HG03354 (cell line): ENCODE measurements around the gene CTAG1A.
"Not testable (repeated sequence)": the region's sequence is repeated elsewhere in the genome, so short reads cannot be mapped to it uniquely, and the experiment has no call there.

ENCODE experiments used
- ATAC-seq: cut with Tn5 transposase; IDR thresholded peaks from one replicate; pipeline ENCODE4 v1.9.1; 2021; ENCODE audit warnings: mild to moderate bottlenecking; ENCODE audit not compliant: unreplicated experiment, poor library complexity, severe bottlenecking

Gene CTAG1A

GRCh38 chrX:154562295-154562694, 22.6 kb upstream of the CTAG1A start:
- not testable (repeated sequence) for ATAC-seq

DNA sequence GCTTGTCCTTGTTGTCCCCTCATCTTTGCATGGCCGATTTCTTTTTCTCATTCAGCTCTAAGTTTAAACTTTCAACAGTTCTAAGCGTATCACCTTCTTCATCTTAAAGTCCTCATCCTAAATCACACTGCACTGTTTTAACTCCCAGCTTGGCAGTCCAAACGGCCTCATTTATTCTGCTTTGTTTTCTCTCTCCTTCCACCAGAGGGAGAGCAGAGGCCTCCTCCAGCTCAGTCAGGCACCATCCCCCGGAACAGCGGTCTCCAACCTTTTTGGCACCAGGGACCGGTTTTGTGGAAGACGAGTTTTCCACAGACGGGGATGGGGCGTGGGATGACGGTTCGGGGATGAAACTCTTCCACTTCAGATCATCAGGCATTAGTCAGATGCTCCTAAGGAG, 14.6 kb upstream of the CTAG1A start:
- ATAC-seq: not testable (repeated sequence)

GRCh38 chrX:154573061-154573460, 11.9 kb upstream of the CTAG1A start:
- not testable (repeated sequence) for ATAC-seq

GRCh38 chrX:154575076-154575475, 9.9 kb upstream of the CTAG1A start:
- ATAC-seq: not testable (repeated sequence)

DNA sequence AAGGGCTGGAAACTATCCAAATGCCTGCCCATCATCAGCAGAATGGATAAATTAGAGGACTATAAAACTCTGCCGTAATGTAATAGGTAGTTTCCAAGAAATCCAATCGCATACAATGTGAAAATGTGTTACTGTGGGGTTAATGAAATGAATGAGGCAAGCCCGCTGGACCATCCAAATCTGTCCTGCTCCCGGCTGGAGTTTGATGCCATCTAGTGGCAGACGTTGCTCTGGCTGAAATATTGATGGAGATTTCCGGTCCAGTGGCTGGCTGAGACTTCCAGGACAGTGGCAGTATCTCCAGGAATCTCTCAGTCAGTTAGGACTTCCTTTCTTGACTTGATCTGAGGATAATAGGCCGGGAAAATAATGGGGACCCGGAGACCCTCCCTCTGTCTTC, 1.9 kb upstream of the CTAG1A start:
- not testable (repeated sequence) for ATAC-seq

DNA sequence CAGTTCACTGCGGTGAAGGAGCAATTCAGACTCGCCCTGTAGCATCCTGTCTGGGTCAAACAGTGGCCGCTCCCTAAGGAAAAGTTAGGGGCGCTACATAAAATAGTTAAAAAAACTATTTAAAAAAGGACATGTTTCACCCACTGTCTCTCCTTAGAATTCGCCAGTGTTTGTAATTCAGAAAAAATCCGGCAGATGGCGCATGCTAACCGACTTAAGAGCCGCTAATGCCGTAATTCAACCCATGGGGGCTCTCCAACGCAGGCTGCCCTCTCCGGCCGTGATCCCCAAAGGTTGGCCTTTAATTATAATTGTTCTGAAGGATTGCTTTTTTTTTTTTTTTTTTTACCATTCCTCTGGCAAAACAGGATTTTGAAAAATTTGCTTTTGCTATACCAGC, 5.5 kb downstream of the CTAG1A start:
- ATAC-seq: not testable (repeated sequence)

- ATAC-seq: no peak
Measured at GRCh38 chrX:154592505-154592904, 7.6 kb downstream of the CTAG1A start.

- no peak for ATAC-seq
Measured at GRCh38 chrX:154593201-154593600, 8.3 kb downstream of the CTAG1A start.

GRCh38 chrX:154594491-154594890, 9.6 kb downstream of the CTAG1A start:
- no peak for ATAC-seq

DNA sequence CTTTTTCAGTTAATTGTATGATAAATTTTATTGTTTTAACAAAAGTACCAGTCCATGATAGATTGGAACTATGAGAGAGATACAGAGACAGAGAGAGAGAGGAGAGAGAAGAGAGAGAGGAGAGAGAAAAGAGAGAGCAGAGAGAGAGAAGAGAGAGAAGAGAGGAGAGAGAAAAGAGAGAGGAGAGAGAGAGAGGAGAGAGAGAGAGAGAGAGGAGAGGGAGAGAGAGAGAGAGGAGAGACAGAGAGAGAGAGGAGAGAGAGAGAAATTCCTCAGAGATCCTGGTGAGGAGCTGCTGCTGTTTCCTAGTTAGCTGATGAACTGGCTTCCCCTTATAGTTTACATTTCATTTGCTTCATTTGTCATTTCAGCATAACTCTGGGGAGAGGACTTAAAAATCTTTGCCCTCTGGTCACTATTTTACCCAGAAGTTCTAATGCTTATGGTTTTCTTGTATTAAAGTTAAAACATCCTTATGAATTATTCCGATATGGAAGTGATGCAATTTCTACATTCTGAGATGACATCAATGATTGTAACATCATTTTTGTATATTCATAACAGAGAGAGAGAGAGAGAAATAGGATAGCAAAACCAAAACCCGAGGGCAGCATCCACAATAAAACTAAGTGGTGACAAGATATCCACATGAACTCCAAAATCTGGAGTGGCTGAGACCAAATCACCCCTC, 10.8 kb downstream of the CTAG1A start:
- ATAC-seq: no peak

DNA sequence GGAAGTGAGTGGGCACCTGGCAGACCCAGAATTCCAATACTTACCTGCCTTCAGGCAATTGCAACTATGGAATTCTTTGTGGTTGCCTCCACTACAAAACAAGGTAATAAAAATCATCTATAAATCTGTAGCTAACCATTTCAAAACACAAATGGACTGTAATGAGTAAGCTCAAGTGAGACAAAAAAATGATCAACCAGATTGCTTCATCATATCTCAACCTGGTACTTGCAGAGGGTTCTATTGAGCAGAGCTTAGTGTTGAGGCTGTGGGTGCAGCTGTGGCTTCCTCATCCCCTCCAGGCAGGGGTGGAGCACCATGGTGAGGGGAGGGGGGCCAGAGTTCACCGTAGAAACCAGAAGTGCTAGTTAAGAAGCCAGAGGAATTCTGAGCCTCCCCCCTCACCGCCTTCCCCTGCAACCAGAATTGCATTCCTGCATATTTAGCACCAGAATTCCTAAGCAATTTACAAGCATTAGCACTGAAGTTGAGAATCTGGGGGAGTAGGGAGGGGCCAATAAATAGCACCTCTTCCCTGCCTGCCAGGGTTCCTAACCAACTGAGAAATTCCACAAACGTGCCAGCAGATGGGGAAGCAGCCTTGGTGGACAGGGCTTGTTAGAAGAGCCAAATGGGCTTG, 11.5 kb downstream of the CTAG1A start:
- no peak for ATAC-seq

DNA sequence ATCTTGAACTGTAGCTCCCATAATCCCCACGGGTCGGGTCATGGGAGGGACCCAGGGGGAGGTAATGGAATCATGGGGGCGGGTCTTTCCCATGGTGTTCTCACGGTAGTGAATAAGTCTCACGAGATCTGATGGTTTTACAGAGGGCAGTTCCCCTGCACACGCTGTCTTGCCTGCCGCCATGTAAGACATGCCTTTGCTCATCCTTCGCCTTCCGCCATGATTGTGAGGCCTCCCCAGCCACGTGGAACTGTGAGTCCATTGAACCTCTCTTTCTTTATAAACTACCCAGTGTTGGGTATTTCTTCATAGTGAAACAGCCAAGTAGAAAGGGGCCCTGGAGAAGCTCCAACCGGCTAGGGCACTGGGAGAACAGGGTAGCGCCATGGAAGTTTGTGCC, 12.3 kb downstream of the CTAG1A start:
- no peak for ATAC-seq

DNA sequence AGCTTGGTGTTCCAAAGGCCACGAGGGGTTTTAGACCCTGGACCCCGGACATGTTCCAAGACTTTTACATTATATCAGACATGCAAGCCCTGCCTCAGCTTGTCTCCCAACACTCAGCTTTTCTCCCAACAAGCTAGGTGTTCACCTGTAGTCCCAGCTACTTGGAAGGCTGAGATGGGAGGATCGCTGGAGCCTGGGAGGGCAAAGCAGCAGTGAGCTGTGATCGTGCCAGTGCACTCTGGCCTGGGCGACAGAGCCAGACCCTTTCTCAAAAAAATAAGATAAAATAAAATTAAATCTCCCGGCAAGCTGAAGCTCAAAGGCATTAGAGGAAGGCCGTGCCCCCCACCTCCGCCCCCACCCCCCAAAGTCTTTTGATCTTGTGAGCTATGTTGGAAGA, 13.7 kb downstream of the CTAG1A start:
- ATAC-seq: no peak

- ATAC-seq: no peak
Measured at GRCh38 chrX:154599531-154599930, 14.6 kb downstream of the CTAG1A start.

DNA sequence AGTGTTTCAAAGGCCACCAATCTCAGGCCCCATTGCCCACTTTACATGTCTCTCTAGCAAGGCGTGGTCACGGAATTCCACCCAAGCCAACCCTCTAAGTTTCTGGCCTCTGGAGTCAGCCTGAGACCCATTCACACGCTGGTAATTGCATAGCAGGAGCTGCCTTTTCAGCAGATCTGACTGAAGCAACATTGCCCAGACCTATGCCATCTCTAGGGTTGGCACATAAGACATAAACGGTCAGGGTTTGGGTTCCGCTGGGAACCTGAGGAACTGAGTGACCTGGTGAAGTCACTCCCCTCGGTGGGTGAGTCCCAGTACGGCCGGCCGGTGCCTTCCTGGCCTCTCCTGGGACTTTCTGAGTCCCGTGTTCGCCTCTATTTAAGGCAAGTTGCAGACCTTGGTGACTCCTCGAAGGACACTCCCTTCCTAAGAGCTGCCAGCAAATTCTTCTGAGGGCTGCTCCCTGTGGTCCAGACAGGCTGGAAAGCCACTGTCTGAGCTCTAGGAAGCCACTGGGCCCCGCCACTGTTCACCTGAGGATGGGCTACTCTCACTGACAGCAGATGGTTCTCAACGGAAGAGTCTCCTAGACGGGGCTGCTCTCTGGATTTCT, 15.9 kb downstream of the CTAG1A start:
- no peak for ATAC-seq

DNA sequence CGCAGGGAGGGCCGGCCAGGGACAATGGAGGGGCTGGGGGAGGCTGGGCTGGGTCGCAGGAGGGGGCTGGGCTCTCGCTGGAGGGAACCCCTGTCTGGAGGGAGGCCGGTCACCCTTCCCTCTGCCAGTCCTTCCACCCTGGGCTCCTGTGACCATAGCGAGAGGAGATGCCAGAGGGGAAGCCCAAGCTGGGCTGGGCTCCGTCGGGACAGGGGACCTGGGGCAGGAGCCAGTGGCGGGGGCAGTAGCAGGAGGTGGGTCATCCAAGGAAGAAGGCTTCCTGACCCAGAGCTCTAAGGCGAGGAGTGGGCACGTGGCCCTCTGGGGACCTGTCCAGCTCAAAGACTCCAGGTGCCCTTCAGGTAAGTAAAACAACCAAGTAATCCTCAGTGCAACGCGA, 17.3 kb downstream of the CTAG1A start:
- ATAC-seq: no peak

DNA sequence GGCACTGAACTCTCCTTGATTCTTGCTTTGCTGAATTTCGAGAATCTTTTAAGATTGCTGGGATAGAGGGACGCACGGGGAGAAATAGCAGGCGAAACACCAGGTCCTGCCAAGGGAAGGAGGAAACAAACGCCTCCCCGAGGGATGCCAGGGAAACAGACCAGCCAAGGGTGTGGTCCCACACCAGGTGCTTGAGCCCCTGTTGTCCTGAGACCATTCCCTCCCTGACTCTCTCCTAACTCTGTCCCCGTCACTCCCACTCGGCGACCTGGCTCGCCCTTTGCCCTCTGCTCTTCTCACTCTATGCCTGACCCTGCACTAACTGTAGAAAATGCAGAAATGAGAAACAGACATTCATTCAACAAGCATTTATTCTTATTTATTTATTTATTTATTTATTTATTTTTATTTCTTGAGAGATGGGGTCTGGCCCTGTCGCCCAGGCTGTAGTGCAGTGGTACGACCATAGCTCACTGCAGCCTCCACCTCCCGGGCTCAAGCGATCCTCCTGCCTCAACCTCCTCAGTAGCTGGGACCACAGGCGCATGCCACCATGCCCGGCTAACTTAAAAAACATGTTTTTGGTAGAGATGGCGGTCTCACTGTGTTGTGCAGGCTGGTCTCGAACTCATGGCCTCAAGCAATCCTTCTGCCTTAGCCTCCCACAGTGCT, 18.0 kb downstream of the CTAG1A start:
- ATAC-seq: no peak

DNA sequence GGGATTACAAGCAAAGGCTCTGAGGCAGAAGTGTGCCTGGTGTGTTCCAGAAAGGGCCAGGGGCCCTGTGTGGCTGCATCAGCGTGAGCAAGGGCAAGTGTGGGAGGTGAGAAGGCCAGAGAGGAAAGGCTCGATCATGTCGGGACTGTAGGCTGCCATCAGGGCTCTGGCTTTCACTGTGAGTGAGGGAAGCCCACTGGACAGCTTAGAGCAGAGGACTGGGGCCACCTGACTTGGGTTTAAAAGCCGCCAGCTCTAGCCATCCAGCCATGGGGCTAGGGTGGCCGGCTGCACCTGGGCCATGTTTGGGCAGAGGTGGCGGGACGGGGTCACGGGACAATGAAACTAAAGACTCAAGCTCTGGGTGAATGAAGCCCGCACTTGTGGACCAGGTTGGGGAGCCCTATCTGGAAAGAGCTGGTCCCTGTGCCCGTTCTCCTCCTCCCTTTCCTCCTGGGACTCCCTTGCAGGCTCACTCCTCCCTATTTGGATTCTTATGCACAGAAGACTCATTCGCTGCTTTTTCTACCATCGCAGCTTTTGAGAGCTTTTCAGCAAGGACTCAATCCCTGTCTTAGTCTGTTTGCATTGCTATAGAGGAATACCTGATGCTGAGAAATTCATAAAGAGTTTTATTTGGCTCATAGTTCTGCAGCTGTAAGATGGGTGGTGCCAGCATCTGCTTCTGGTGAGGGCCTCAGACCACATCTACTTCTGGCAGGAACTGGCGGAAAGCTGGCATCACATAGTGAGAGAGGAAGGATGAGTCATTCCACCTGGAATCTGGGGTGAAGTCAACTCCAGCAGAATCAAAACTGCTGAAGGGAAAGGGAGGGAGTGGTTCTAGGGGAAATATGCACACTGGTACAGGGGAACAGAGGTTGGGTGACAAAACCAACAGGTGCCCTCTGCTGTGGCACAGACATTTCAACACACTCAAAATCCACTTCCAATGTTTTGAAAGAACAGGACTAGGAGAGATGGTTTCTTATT, 18.8 kb downstream of the CTAG1A start:
- ATAC-seq: no peak

- ATAC-seq: no peak
Measured at GRCh38 chrX:154605566-154605965, 20.6 kb downstream of the CTAG1A start.
